Activated CD4-positive, alpha-beta memory T cell treated with anti-CD3 and anti-CD28 coated beads for 36 hours (primary cell): ENCODE measurements around the gene RFT1. TPM values are rescaled to one million over a fixed set of nuclear protein-coding genes. Genes with fewer than 3 reads are reported as not detected.
"Not testable (repeated sequence)": the region's sequence is repeated elsewhere in the genome, so short reads cannot be mapped to it uniquely, and the experiment has no call there.

Experiments
- CTCF ChIA-PET: fragments of 350-600 bp; sonication (Branson Sonifier 250); formaldehyde crosslinking; loops from one replicate; lab custom pipeline; 2021; ENCODE audit warnings: antibody characterized with exemption, inconsistent platforms; lab: Charles Lee
- POLR2A ChIA-PET: fragments of 350-600 bp; sonication (Branson Sonifier 250); formaldehyde crosslinking; loops from one replicate; lab custom pipeline; 2021; ENCODE audit warnings: antibody characterized with exemption; lab: Charles Lee
- DNase-seq: peaks from one replicate; pipeline ENCODE4 v3.0.0-alpha.2; 2020
- H3K27ac Mint-ChIP-seq: one replicate; pipeline ENCODE4 v1.8.0; 2021; ENCODE audit warnings: mixed read lengths
- H3K27me3 Mint-ChIP-seq: one replicate; pipeline ENCODE4 v1.8.0; 2021; ENCODE audit warnings: mixed read lengths
- H3K36me3 Mint-ChIP-seq: one replicate; pipeline ENCODE4 v1.8.0; 2021; ENCODE audit warnings: mixed read lengths
- H3K4me1 Mint-ChIP-seq: one replicate; pipeline ENCODE4 v1.8.0; 2021; ENCODE audit warnings: low read depth, mixed read lengths
- H3K4me3 Mint-ChIP-seq: one replicate; pipeline ENCODE4 v1.8.0; 2021; ENCODE audit warnings: mild to moderate bottlenecking, mixed read lengths
- H3K9me3 Mint-ChIP-seq: one replicate; pipeline ENCODE4 v1.8.0; 2021; ENCODE audit warnings: mixed read lengths
- intact Hi-C: fragments of 100-400 bp; cut with micrococcal nuclease; formaldehyde crosslinking; loops from one replicate; pipeline ENCODE4 v1.15.1; 2023
- total RNA-seq, 2 experiments: library from RNA; stranded (reverse); gene quantifications; one replicate each; pipeline ENCODE4 v1.2.3, GENCODE V29; 2021

The RFT1 gene
- total RNA-seq, 2 experiments from 2014 or later: 35.0 to 38.2 TPM

DNA sequence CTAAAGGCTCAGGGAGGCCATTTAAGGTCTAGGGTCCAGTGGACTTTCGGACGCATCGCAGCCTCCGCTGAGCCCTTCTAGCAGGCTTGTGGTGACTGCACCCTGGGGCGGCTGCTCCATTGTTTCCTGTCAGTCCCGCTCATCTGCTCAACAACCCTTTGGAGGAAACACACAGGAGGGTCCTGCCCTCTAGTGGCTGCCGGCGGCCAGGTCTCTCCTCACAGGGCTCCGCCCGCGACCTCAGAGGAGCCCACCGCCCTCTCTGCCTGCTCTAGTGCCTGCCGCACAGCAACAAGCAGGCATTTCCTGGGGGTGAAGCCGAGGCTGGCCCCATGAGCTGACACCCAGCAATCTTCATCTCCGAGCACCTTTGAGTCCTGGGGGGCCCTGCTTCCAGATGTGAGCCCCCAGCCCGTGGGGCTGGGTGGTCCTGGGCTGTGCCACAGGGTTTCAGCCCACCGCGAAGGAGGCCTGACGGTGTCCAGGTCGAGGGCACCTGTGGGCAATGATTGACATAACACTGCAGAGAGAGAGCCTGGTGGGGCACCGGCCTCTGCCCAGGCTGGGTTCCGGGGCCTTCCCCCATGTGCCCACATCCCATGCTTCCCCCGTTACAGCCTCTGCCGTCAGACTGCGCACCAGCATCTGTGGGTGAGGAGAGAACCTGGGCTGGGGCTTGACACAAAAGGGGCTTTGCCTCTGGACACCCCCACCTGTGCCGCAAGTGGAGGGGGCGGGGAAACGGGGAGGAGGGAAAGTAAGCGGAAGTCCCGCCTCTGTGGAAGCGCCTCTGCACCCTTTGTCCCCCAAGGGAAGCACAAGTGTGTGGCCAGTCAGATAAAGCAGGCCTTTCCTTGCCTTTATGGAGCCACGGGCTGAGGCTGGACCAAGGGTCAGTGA, 57.3 kb downstream of the RFT1 start:
- Mint-ChIP-seq H3K27ac (peak overlapping the region; percentile 85), H3K36me3 (no peaks in the 10 kb centered on the region), H3K27me3 (no peaks in the 10 kb centered on the region), H3K9me3 (no peaks in the 10 kb centered on the region), H3K4me3 (peak overlapping the region; percentile 82), H3K4me1 (peaks cover 12% of the 10 kb centered on the region)
- ChIA-PET CTCF (interaction anchor here (1.0 to 2.3 kb wide), 7 partner anchors 36 to 230 kb away, joined by 3 to 9 read pairs (median 5); no protein-coding TSS in a partner anchor), POLR2A (no interaction called here)
- intact Hi-C loops: loop anchor here (1.0 to 2.0 kb wide), 4 partner anchors 30 to 331 kb away; no protein-coding TSS in a partner anchor
- DNase-seq: peak; percentile 94

GRCh38 chr3:53071882-53072431, 58.3 kb downstream of the RFT1 start:
- CTCF ChIA-PET: interaction anchor here (0.5 to 2.3 kb wide), 15 partner anchors 9 to 451 kb away, joined by 3 to 11 read pairs (median 4); no protein-coding TSS in a partner anchor
- DNase-seq: no peak
- H3K27me3 Mint-ChIP-seq: no peaks in the 10 kb centered on the region
- peaks cover 12% of the 10 kb centered on the region for H3K4me1 Mint-ChIP-seq
- H3K9me3 Mint-ChIP-seq: no peaks in the 10 kb centered on the region
- POLR2A ChIA-PET: no interaction called here
- H3K27ac Mint-ChIP-seq: peak overlapping the region; percentile 85
- H3K36me3 Mint-ChIP-seq: no peaks in the 10 kb centered on the region
- intact Hi-C loops: loop anchor here (1.0 to 2.0 kb wide), 4 partner anchors 29 to 330 kb away; no protein-coding TSS in a partner anchor
- H3K4me3 Mint-ChIP-seq: no peak overlapping the region

- ChIA-PET CTCF (interaction anchor here (1.6 kb wide), 1 partner anchor 135 kb away, joined by 4 read pairs; no protein-coding TSS in a partner anchor), POLR2A (no interaction called here)
- Mint-ChIP-seq H3K4me1 (peaks cover 12% of the 10 kb centered on the region), H3K4me3 (no peak overlapping the region), H3K27ac (no peak overlapping the region), H3K27me3 (no peaks in the 10 kb centered on the region), H3K36me3 (no peaks in the 10 kb centered on the region), H3K9me3 (no peaks in the 10 kb centered on the region)
- intact Hi-C loops: no loop called here
- no peak for DNase-seq
These were observed 60.7 kb downstream of the RFT1 start for GRCh38 chr3:53069422-53070068.

DNA sequence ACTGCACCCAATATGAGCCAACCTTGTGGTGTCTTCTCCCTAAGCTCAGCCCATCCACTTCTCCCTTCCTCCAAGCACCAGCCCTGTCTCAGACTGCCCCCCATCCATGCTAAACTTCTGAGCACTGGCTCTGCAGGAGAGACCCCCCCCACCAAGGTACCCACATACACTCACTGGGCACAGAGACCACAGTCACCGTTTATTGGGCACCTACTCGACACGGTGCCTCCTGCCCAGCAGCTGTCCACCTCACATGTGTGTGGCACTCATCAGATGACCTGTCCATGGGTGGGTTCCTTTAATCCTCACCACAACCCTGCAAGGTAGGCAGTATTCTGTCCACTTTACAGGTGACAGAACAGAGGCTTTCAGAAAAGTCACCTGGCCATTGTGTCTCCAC, 62.1 kb downstream of the RFT1 start:
- CTCF ChIA-PET: interaction anchor here (1.6 kb wide), 1 partner anchor 133 kb away, joined by 4 read pairs; no protein-coding TSS in a partner anchor
- H3K27me3 Mint-ChIP-seq: no peaks in the 10 kb centered on the region

GRCh38 chr3:53067567-53067966, 62.7 kb downstream of the RFT1 start:
- Mint-ChIP-seq H3K9me3 (no peaks in the 10 kb centered on the region), H3K4me1 (peaks cover 4% of the 10 kb centered on the region), H3K27me3 (no peaks in the 10 kb centered on the region), H3K27ac (no peak overlapping the region), H3K36me3 (no peaks in the 10 kb centered on the region), H3K4me3 (no peak overlapping the region)
- ChIA-PET CTCF (no interaction called here), POLR2A (no interaction called here)
- no peak for DNase-seq
- intact Hi-C loops: no loop called here

More for the DNA sequence above, 62.1 kb downstream of the RFT1 start:
- POLR2A ChIA-PET: no interaction called here
- H3K27ac Mint-ChIP-seq: no peak overlapping the region
- no peaks in the 10 kb centered on the region for H3K9me3 Mint-ChIP-seq
- H3K4me3 Mint-ChIP-seq: no peak overlapping the region
- intact Hi-C loops: no loop called here
- DNase-seq: no peak
- no peaks in the 10 kb centered on the region for H3K36me3 Mint-ChIP-seq
- H3K4me1 Mint-ChIP-seq: peaks cover 9% of the 10 kb centered on the region

DNA sequence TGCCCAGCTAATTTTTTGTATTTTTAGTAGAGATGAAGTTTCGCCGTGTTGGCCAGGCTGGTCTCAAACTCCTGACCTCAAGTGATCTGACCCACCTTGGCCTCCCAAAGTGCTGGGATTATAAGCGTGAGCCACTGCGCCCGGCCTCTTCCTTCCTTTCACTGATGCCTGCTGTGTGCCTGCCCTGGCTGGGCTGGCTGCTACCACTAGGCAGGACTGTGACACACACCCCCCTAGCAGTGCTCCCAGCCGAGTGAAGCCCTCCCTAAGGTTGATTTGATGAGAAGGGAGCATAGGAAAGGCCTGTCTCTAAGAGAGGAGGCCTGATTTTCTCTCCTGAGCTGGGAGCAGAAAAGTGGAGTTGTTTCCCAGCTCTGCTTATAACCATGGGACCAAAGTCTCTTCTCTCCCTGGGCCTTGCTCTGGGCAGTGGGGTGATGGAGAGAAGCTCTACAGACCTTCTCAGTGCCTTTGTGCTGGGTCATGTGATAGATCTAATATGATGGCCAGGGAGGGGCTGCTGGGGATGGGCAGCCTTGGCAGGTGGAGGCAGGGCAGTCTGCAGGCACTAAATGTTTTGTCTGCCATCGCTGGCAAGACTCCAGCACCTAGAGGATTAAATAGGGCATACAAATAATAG, 64.3 kb downstream of the RFT1 start:
- no peak for DNase-seq
- H3K27me3 Mint-ChIP-seq: no peaks in the 10 kb centered on the region
- H3K4me1 Mint-ChIP-seq: no peaks in the 10 kb centered on the region
- no peaks in the 10 kb centered on the region for H3K36me3 Mint-ChIP-seq
- POLR2A ChIA-PET: no interaction called here
- intact Hi-C loops: no loop called here
- no peak overlapping the region for H3K4me3 Mint-ChIP-seq
- CTCF ChIA-PET: no interaction called here
- no peaks in the 10 kb centered on the region for H3K9me3 Mint-ChIP-seq
- H3K27ac Mint-ChIP-seq: no peak overlapping the region

DNA sequence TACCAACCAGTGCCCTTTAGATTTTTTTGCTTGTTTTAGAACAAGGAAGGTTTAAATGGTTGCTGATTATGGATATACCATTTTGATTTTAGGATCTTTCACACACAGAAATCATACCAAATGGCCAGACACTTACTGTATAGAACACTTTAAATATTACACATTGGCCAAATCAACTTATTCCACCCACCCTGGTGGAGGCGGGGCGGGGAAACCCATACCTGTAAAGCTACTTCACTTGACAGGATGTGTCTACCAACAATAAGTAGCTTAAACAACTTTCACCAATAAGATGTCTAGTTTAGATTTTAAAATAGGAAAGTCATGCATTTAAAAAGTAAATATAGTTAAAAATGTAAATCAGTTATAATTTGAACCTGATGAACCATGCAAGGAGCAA, 67.3 kb downstream of the RFT1 start:
- Mint-ChIP-seq H3K9me3 (no peaks in the 10 kb centered on the region), H3K27me3 (no peaks in the 10 kb centered on the region), H3K4me1 (no peaks in the 10 kb centered on the region), H3K4me3 (no peak overlapping the region), H3K36me3 (no peaks in the 10 kb centered on the region), H3K27ac (no peak overlapping the region)
- DNase-seq: no peak
- ChIA-PET CTCF (interaction anchor here (0.7 kb wide), 1 partner anchor 9 kb away, joined by 3 read pairs; no protein-coding TSS in a partner anchor), POLR2A (no interaction called here)
- intact Hi-C loops: no loop called here

DNA sequence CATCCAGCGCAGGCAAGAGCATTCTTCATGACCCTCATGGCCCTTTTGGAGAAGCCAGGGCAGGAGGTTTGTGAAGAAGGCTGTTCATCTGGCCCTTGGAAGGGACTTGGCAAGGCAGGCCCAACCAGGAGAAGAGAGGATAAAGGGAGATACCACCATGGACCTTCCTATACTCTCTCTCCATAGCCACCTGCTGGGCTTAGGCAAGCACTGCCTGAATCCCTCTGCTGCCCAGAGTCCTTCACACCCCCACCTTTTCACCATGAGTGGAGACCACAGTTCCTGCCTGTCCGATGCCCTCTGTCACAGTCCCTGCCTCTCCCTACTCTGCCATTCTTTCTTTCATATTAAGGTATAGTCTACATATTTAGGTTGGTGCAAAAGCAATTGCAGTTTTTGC, 73.8 kb downstream of the RFT1 start:
- H3K27me3 Mint-ChIP-seq: no peaks in the 10 kb centered on the region
- ChIA-PET POLR2A (no interaction called here), CTCF (no interaction called here)
- H3K4me1 Mint-ChIP-seq: no peaks in the 10 kb centered on the region
- H3K27ac Mint-ChIP-seq: no peak overlapping the region
- H3K4me3 Mint-ChIP-seq: no peak overlapping the region
- no peaks in the 10 kb centered on the region for H3K36me3 Mint-ChIP-seq
- no peaks in the 10 kb centered on the region for H3K9me3 Mint-ChIP-seq
- intact Hi-C loops: no loop called here
- DNase-seq: no peak

- H3K36me3 Mint-ChIP-seq, H3K4me3 Mint-ChIP-seq, H3K27ac Mint-ChIP-seq, H3K4me1 Mint-ChIP-seq, H3K9me3 Mint-ChIP-seq, H3K27me3 Mint-ChIP-seq, CTCF ChIA-PET, DNase-seq, intact Hi-C loops, POLR2A ChIA-PET: not testable (repeated sequence)
These were observed 76.0 kb downstream of the RFT1 start for GRCh38 chr3:53054233-53054632.

- intact Hi-C loops: no loop called here
- no peak overlapping the region for H3K27ac Mint-ChIP-seq
- peaks cover 9% of the 10 kb centered on the region for H3K4me1 Mint-ChIP-seq
- ChIA-PET CTCF (no interaction called here), POLR2A (no interaction called here)
- H3K36me3 Mint-ChIP-seq: no peaks in the 10 kb centered on the region
- H3K27me3 Mint-ChIP-seq: no peaks in the 10 kb centered on the region
- H3K4me3 Mint-ChIP-seq: no peak overlapping the region
- no peak for DNase-seq
- no peaks in the 10 kb centered on the region for H3K9me3 Mint-ChIP-seq
These were observed 78.3 kb downstream of the RFT1 start for GRCh38 chr3:53051929-53052328.

GRCh38 chr3:53049987-53050386, 80.2 kb downstream of the RFT1 start:
- H3K4me3 Mint-ChIP-seq: no peak overlapping the region
- DNase-seq: no peak
- H3K9me3 Mint-ChIP-seq: no peaks in the 10 kb centered on the region
- peaks cover 11% of the 10 kb centered on the region for H3K4me1 Mint-ChIP-seq
- H3K36me3 Mint-ChIP-seq: no peaks in the 10 kb centered on the region
- no peak overlapping the region for H3K27ac Mint-ChIP-seq
- intact Hi-C loops: loop anchor here (10.0 kb wide), 2 partner anchors 365 to 515 kb away; partner anchors contain the start of genes GNL3, NT5DC2, PBRM1 and UQCC5
- H3K27me3 Mint-ChIP-seq: no peaks in the 10 kb centered on the region
- ChIA-PET CTCF (no interaction called here), POLR2A (no interaction called here)
